ENCODE results near the gene CYP27C1. TPM values are rescaled to one million over a fixed set of nuclear protein-coding genes. Genes with fewer than 3 reads are reported as not detected.

The CYP27C1 gene
- total RNA-seq, 1 experiment from 2014 or later = 0.11 TPM

DNA sequence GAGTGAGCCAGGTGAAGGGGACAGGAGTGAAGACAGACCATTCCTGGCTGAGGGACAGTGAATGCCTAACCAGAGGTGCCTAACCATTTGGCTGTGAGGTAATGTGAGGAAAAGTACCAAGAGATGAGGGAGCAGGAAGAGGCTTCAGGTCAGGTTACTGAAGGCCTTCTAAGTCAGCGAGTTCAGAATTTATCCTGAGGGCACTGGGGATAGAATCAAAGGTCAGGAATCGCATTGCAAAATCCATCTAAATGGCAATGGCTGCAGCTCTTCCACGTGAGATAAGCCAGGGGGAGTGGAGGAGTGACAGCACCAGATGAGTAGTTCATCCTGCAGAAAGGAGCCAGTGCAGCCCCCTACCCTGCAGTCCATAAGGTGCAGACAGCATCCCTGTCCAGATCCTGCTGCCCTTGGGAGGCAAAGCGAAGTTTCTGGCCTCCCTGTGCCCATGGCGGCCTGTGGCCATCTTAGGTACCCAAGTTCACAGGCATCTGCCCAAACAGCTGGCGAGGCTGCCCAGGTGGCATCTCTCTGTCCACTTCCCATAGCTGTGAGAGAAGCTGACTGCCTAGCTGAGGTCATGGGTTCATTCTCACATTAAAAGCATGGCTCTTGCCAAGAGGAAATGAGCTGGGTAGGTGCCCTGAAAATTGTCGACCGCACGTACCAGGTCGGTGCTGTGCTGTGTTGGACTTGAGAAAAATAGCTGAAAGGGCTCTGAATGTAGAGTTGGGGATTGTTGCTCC lies 49.5 kb downstream of the CYP27C1 start:
- no peaks in the 10 kb centered on the region for H3K9me3 ChIP-seq
- peak; percentile 51 to 60 for DNase-seq
- no peaks in the 10 kb centered on the region for H3K27me3 ChIP-seq (replicated peaks; ENCODE audit: control insufficient read depth, insufficient read depth, low read length)
- peaks cover 43% of the 10 kb centered on the region for H3K4me1 ChIP-seq
- no peaks in the 10 kb centered on the region for H3K36me3 ChIP-seq (ENCODE audit: control insufficient read depth, insufficient read depth, low read length)
- Mint-ChIP-seq H3K9me3 (ENCODE audit: unreplicated experiment) (no peaks in the 10 kb centered on the region), H3K4me1 (ENCODE audit: low read depth, unreplicated experiment) (peaks cover 38% of the 10 kb centered on the region), H3K4me3 (ENCODE audit: unreplicated experiment) (peak overlapping the region; percentile 22), H3K27ac (ENCODE audit: unreplicated experiment) (peak overlapping the region; percentile 82), H3K27me3 (ENCODE audit: insufficient read depth, unreplicated experiment) (no peaks in the 10 kb centered on the region), H3K36me3 (ENCODE audit: insufficient read depth, unreplicated experiment) (no peaks in the 10 kb centered on the region)
- no TSS peak for BruUV-seq (replicated peaks)
- H3K4me3 ChIP-seq (ENCODE audit: low read depth, low read length) = no peak overlapping the region
- CTCF ChIA-PET = interaction anchor here (0.6 to 1.8 kb wide), 3 partner anchors 26 to 103 kb away, joined by 3 to 6 read pairs (median 3); no protein-coding TSS in a partner anchor
- POLR2A ChIA-PET = no interaction called here
- intact Hi-C loops (cut with micrococcal nuclease; ENCODE audit: unreplicated experiment) = loop anchor here (2.0 kb wide), 1 partner anchor 36 kb away; no protein-coding TSS in a partner anchor
- no peak for TF ChIP-seq CTCF (IDR thresholded peaks at IDR 0.05; ENCODE audit: insufficient read depth in 1 of 2, low read depth in 1 of 2, low read length in 1 of 2, severe bottlenecking in 1 of 2, unreplicated experiment in 1 of 2)

DNA sequence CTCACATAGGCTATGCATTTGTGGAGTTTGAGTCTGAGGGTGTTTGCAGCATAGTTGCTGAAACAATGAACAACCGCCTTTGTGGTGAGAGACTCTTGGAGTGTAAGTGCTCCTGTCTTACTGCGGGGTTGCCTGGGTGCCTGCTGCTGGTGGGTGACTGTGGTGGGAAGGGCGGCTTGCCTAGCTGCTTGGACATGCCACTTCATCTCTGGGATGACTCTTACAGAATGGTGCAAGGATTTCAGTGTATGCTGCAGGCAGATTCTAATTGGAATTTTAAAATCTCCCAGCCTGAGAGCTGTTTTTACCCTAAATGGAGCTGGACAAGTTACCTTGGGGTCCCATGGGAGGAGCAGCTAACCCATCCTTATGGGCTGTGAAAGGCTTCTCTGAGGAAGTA lies 50.1 kb downstream of the CYP27C1 start:
- Histone ChIP-seq H3K36me3 (ENCODE audit: control insufficient read depth, insufficient read depth, low read length) (no peaks in the 10 kb centered on the region), H3K9me3 (no peaks in the 10 kb centered on the region), H3K4me1 (peaks cover 49% of the 10 kb centered on the region), H3K27me3 (replicated peaks; ENCODE audit: control insufficient read depth, insufficient read depth, low read length) (no peaks in the 10 kb centered on the region), H3K4me3 (ENCODE audit: low read depth, low read length) (no peak overlapping the region)
- H3K4me3 Mint-ChIP-seq (ENCODE audit: unreplicated experiment) = peak overlapping the region; percentile 22
- H3K27ac Mint-ChIP-seq (ENCODE audit: unreplicated experiment) = peak overlapping the region; percentile 82
- no peak for DNase-seq
- no peaks in the 10 kb centered on the region for H3K27me3 Mint-ChIP-seq (ENCODE audit: insufficient read depth, unreplicated experiment)
- no peaks in the 10 kb centered on the region for H3K36me3 Mint-ChIP-seq (ENCODE audit: insufficient read depth, unreplicated experiment)
- intact Hi-C loops (cut with micrococcal nuclease; ENCODE audit: unreplicated experiment) = loop anchor here (2.0 kb wide), 1 partner anchor 35 kb away; no protein-coding TSS in a partner anchor
- TF ChIP-seq CTCF (IDR thresholded peaks at IDR 0.05; ENCODE audit: insufficient read depth in 1 of 2, low read depth in 1 of 2, low read length in 1 of 2, severe bottlenecking in 1 of 2, unreplicated experiment in 1 of 2) = no peak
- CTCF ChIA-PET = interaction anchor here (0.6 to 1.8 kb wide), 3 partner anchors 26 to 102 kb away, joined by 3 to 6 read pairs (median 3); no protein-coding TSS in a partner anchor
- H3K4me1 Mint-ChIP-seq (ENCODE audit: low read depth, unreplicated experiment) = peaks cover 38% of the 10 kb centered on the region
- POLR2A ChIA-PET = no interaction called here
- no peaks in the 10 kb centered on the region for H3K9me3 Mint-ChIP-seq (ENCODE audit: unreplicated experiment)
- no TSS peak for BruUV-seq (replicated peaks)

- Mint-ChIP-seq H3K36me3 (ENCODE audit: insufficient read depth, unreplicated experiment) (no peaks in the 10 kb centered on the region), H3K4me1 (ENCODE audit: low read depth, unreplicated experiment) (peaks cover 42% of the 10 kb centered on the region), H3K4me3 (ENCODE audit: unreplicated experiment) (no peak overlapping the region), H3K9me3 (ENCODE audit: unreplicated experiment) (no peaks in the 10 kb centered on the region), H3K27me3 (ENCODE audit: insufficient read depth, unreplicated experiment) (no peaks in the 10 kb centered on the region), H3K27ac (ENCODE audit: unreplicated experiment) (peak overlapping the region; percentile 33)
- H3K27me3 ChIP-seq (replicated peaks; ENCODE audit: control insufficient read depth, insufficient read depth, low read length) = no peaks in the 10 kb centered on the region
- no peaks in the 10 kb centered on the region for H3K9me3 ChIP-seq
- CTCF ChIA-PET = interaction anchor here (1.5 kb wide), 1 partner anchor 28 kb away, joined by 3 read pairs; no protein-coding TSS in a partner anchor
- DNase-seq = no peak
- no peak for TF ChIP-seq CTCF (IDR thresholded peaks at IDR 0.05; ENCODE audit: insufficient read depth in 1 of 2, low read depth in 1 of 2, low read length in 1 of 2, severe bottlenecking in 1 of 2, unreplicated experiment in 1 of 2)
- POLR2A ChIA-PET = no interaction called here
- intact Hi-C loops (cut with micrococcal nuclease; ENCODE audit: unreplicated experiment) = no loop called here
- H3K4me1 ChIP-seq = peaks cover 58% of the 10 kb centered on the region
- H3K36me3 ChIP-seq (ENCODE audit: control insufficient read depth, insufficient read depth, low read length) = no peaks in the 10 kb centered on the region
- H3K4me3 ChIP-seq (ENCODE audit: low read depth, low read length) = no peak overlapping the region
- no TSS peak for BruUV-seq (replicated peaks)
Measured at GRCh38 chr2:127169066-127169660, 50.9 kb downstream of the CYP27C1 start.

Measured in Caco-2 (cell line).